HG03097 (cell line): ENCODE measurements around the gene NFKBIB.
"Not testable (repeated sequence)": the region's sequence is repeated elsewhere in the genome, so short reads cannot be mapped to it uniquely, and the experiment has no call there.

Experiments used
- ATAC-seq: cut with Tn5 transposase; IDR thresholded peaks from one replicate; pipeline ENCODE4 v1.9.1; 2021; ENCODE audit not compliant: unreplicated experiment, low FRiP score

NFKBIB gene

DNA sequence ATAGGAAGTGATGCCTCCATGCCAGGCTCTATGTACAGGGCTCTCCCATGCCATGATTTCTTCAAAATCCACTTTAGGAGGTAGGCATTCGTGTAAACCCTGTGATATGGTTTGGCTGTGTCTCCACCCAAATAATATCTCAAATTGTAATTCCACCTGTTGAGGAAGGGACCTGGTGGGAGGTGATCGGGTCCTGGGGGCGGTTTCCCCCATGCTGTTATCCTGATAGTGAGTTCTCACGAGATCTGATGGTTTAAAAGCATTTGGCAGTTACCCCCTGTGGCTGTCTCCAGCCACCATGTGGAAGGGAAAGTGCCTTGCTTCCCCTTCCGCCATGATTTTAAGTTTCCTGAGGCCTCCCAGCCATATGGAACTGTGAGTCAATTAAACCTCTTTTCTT lies 22.7 kb downstream of the NFKBIB start:
- no peak for ATAC-seq

GRCh38 chr19:38924388-38924787 lies 24.6 kb downstream of the NFKBIB start:
- ATAC-seq = no peak

GRCh38 chr19:38928391-38929001 lies 28.7 kb downstream of the NFKBIB start:
- ATAC-seq = no peak

- peak; percentile 84 for ATAC-seq
These were observed 30.4 kb downstream of the NFKBIB start, which contains the start of gene SARS2 for GRCh38 chr19:38929929-38930775. Gene SARS2 (minus strand): TSS chr19:38930763. CDS start chr19:38930736, 27 bp downstream.

DNA sequence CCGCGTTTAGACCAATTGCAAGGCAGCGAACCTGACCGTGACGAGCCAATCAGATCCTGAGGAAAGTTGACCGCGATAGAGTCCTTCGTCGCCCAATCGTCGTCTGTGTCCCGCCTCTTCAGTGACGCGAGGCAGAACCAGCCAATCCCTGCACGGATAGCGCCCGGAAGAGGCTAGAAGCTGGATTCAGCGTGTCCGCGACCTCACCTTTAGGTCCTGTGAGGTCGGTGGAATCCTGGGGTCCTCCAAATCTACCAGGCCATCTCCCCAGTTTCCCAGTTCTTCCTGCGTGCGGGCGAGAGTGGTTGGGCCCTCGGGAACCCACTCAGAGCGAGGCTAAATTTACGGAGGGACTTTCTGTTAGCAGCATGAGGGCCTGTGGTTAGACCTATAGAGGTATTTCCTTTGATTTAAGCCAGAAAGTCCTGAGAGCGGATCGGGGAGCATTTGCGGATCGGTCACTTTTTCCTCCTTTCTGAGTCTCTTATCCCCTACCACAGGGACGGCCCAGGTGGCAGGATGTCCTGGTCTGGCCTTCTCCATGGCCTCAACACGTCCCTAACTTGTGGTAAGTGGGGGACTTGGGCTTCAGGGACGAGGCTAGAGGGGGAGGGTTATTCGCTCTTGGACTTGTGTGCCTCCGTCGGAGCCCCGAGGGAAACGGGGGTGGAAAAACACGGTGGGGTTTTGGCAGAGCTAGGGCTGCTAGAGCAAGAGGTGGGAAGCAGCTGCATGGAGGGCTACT lies 31.2 kb downstream of the NFKBIB start, which contains the start of gene MRPS12:
Gene MRPS12, plus strand, starts transcription at position 169 of the 745 bp plus-strand sequence. Its CDS starts 351 bp downstream, at position 520.
- ATAC-seq = peak; percentile 87

- no peak for ATAC-seq
These were observed 31.7 kb downstream of the NFKBIB start for GRCh38 chr19:38931521-38931793.

GRCh38 chr19:38932425-38933179 lies 32.8 kb downstream of the NFKBIB start:
- ATAC-seq = no peak

DNA sequence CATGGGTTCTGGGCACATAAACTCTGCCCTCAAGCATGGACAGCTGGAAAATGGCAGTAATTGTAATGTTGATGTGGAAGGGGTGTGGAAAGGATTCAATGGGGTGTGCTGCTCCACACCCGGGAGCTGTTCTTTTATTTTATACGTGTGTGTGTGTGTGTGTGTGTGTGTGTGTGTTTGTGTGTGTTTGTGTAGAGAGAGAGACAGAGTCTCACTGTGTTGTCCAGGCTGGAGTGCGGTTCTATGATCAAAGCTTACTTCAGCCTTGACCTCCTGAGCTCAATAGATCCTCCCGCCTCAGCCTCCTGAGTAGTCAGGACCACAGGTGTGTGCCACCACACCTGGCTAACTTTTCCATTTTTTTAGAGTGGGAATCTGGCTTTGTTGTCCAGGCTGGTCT lies 33.8 kb downstream of the NFKBIB start:
- ATAC-seq = no peak

DNA sequence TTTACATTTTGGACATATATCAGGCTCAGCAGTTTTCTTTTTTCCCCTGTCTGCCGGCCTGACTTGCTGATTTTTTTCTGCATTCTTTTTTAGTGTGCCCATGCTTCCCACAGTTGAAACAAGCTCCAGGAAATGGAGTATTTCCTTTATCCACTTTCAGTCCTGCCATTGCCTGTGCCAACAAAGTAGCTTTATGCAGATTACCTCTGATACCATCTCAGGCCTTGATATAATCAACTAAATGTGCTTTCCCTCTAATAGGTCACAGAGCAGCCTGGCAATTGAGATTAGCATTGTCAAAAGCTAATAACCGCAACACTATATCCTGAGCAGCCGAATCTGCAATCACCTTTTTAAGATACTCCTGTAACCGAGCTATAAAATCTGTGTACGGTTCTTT lies 40.2 kb downstream of the NFKBIB start:
- ATAC-seq = no peak

DNA sequence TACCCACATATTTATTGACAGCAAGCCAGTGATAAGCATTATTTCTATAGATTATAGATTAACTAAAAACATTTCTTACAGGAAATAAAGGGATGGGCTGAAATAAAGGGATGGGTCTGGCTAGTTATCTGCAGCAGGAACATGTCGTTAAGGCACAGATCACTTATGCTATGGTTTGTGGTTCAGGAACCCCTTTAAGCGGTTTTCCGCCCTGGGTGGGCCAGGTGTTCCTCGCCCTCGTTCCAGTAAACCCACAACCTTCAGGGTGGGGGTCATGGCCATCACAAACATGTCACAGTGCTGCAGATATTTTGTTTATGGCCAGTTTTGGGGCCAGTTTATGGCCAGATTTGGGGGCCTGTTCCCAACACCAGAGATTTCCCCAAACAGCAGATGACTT lies 41.7 kb downstream of the NFKBIB start:
- ATAC-seq = not testable (repeated sequence)

DNA sequence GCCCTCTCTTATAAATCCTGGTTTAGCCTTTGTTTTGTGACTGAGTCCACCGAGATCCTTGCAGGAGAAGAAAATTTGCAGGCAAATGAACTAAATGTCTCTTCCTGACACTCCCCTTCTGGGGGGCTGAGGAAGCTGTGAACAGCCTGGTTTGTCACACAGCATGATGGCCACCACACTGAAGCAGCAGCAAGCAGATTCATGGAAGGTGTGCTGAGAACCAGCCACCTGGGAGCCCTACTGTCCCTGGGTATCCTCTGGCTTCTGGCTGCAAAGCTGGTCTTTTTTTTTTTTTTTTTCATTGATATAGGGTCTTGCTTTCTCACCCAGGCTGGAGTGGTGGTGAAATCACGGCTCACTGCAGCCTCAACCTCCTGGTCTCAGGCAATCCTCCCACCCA lies 42.2 kb downstream of the NFKBIB start:
- ATAC-seq = no peak

GRCh38 chr19:38942471-38943181 lies 42.9 kb downstream of the NFKBIB start:
- no peak for ATAC-seq

GRCh38 chr19:38944981-38945506 lies 45.3 kb downstream of the NFKBIB start:
- no peak for ATAC-seq

DNA sequence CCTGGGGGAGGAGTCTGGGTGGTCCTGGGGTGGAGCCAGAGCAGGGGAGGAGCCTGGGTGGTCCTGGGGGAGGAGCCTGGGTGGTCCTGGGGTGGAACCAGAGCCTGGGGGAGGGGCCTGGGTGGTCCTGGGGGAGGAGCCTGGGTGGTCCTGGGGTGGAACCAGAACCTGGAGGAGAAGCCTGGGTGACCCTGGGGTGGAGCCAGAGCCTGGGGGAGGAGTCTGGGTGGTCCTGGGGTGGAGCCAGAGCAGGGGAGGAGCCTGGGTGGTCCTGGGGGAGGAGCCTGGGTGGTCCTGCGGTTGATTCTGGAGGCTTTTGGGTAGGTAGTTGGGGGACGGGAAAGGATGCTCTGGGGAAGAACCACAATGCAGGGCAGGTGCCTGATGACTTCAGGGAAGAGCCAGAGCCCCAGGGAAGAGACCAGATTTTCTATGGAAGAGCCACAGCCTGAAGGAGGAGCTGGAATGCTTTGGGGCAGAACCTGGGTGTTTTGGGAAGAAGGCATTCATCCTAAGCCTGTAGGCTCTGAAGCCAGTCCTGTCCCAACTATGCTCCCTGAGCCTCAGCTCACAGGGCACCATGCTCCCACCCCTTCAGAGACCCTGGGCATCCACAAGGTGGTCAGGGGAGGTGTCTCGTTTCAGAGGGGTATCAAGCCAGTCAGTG lies 45.9 kb downstream of the NFKBIB start:
- no peak for ATAC-seq

- no peak for ATAC-seq
These were observed 46.7 kb downstream of the NFKBIB start for GRCh38 chr19:38946229-38947010.

DNA sequence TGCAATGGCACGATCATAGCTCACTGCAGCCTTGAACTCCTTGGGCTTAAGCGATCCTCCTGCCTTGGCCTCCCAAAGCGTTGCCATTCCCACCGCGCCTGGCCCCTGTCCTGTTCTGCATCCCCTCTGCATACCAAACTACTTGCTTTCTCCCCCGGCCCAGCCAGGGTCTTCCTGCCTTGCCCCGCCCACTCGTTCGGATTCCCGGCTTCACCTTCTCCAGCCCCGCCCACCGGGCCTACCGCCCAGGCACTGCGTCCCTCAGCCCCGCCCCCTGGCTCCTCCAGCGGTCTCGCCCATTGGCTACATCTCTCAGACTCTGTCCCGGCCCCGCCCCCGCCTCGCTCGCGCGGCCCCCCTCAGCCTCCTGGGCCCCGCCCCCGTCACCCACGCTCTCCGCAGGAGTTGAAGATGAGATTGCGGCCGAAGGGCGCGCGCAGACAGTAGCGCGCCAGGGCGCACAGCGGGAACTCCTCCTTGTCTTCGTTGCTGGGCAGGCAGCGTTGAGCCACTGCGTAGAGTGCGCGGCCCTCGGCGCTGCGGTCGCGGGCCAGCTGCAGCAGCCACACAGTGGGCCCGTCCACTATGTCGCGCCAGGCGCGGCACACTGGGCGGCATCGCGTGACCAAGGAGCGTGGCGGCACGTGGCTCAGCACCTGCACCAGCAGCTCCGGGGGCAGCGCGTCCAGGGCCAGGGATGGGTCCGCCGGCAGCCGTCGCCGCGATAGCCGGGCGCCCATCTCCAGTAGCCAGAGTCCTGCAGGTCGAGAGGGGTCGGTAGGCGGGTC lies 50.0 kb downstream of the NFKBIB start:
- peak; percentile 55 for ATAC-seq

- ATAC-seq = no peak
These were observed 51.4 kb downstream of the NFKBIB start for GRCh38 chr19:38951187-38951586.
